Spleen (tissue), 11 donors: ENCODE data around the gene GJB5. TPM values are rescaled to one million over a fixed set of nuclear protein-coding genes. Genes with fewer than 3 reads are reported as not detected.

Experiments used
- DNase-seq: peaks from one replicate; pipeline ENCODE4 v3.0.0-alpha.2; 2020
- H3K27ac ChIP-seq, 8 donors: fragments of 200-600 bp; sonication (generic) in 7 of 8; 1 replicate in 4 of 8; 2 replicates in 4 of 8; pipeline versions ENCODE4 v1.5.0 to v1.8.0; 2016 to 2021; ENCODE audit warnings: inconsistent platforms in 4 of 8, mild to moderate bottlenecking in 4 of 8, moderate library complexity in 1 of 8
- H3K27me3 ChIP-seq, 7 donors: fragments of 200-600 bp; sonication (generic) in 6 of 7; replicated peaks in 1 of 7; 1 replicate in 4 of 7; 2 replicates in 3 of 7; pipeline versions ENCODE4 v1.5.0 to v1.8.0; 2016 to 2021; ENCODE audit warnings: inconsistent platforms in 3 of 7, mild to moderate bottlenecking in 1 of 7
- H3K36me3 ChIP-seq, 6 donors: fragments of 200-600 bp; sonication (generic) in 5 of 6; 1 replicate in 4 of 6; 2 replicates in 2 of 6; pipeline versions ENCODE4 v1.5.0 to v1.8.0; 2016 to 2021; ENCODE audit warnings: inconsistent platforms in 2 of 6
- H3K4me1 ChIP-seq, 6 donors: fragments of 200-600 bp; sonication (generic) in 5 of 6; 1 replicate in 3 of 6; 2 replicates in 3 of 6; pipeline versions ENCODE4 v1.5.0 to v1.8.0; 2016 to 2021; ENCODE audit warnings: inconsistent platforms in 3 of 6
- H3K4me3 ChIP-seq, 8 donors: fragments of 200-600 bp; sonication (generic) in 7 of 8; 1 replicate in 4 of 8; 2 replicates in 4 of 8; pipeline versions ENCODE4 v1.5.0 to v1.8.0; 2016 to 2021; ENCODE audit warnings: inconsistent platforms in 4 of 8, mild to moderate bottlenecking in 4 of 8, moderate library complexity in 2 of 8
- H3K9me3 ChIP-seq, 8 donors: fragments of 200-600 bp; sonication (generic) in 7 of 8; 1 replicate in 4 of 8; 2 replicates in 4 of 8; pipeline versions ENCODE4 v1.5.0 to v1.8.0; 2016 to 2021; ENCODE audit warnings: inconsistent platforms in 4 of 8
- CTCF ChIP-seq, 11 experiments: fragments of 200-600 bp in 7 of 11; fragments of 450-650 bp in 4 of 11; sonication (generic) in 4 of 11; IDR thresholded peaks in 8 of 11; conservative IDR thresholded peaks in 3 of 11; 1 replicate in 7 of 11; 2 replicates in 4 of 11; pipeline versions ENCODE4 v1.4.0 to v1.8.0; 2016 to 2021; ENCODE audit warnings: antibody characterized with exemption in 11 of 11, inconsistent platforms in 4 of 11, mild to moderate bottlenecking in 1 of 11
- POLR2A ChIP-seq, 3 donors: fragments of 450-650 bp; IDR thresholded peaks; one replicate each; pipeline ENCODE4 v1.5.1; 2017; ENCODE audit warnings: antibody characterized with exemption in 3 of 3, mild to moderate bottlenecking in 1 of 3
- POLR2AphosphoS5 ChIP-seq, 3 donors: sonication (generic); formaldehyde crosslinking; IDR thresholded peaks; one replicate each; pipeline ENCODE4 v1.5.1; 2017; ENCODE audit warnings: antibody characterized with exemption in 3 of 3
- WGBS, 5 donors: extraction: QIAGEN DNeasy Blood & Tissue Kit in 3 of 5; methylation state at CpG; one replicate each; pipeline versions ENCODE4 v1.1.5 to v1.1.7; 2013 to 2018; 5-methylcytosine and 5-hydroxymethylcytosine counted together
- intact Hi-C: fragments of 100-400 bp; cut with DNase I; formaldehyde crosslinking; loops from one replicate; pipeline ENCODE4 v1.15.0; 2023; ENCODE audit warnings: low total_unique reads
- polyA plus RNA-seq, 3 donors: library from polyadenylated mRNA; stranded (reverse); fragments of 200-250 nt; gene quantifications; one replicate each; pipeline ENCODE4 v1.2.1, GENCODE V29; 2013
- total RNA-seq, 7 donors: library from RNA; depleted of rRNA in 3 of 7; stranded (reverse); fragments of >200 nt in 3 of 7; fragmentation: NEBNext Ultra II Directional in 4 of 7; extraction: Animal tissue kit (Norgen Biotek cat#: 25700) in 4 of 7; gene quantifications; one replicate each; pipeline versions ENCODE4 v1.1.0 to v1.2.1, GENCODE V29; 2016 to 2021
- donor health status: healthy with polysubstance abuse.
- donor health status: DM: no; HTN: no; CAD: no; lungs with moderate emphysema.
- donor health status: DM: no; HTN: no; CAD: no.
- donor health status: Bipolar disorder and iron deficiency.
- donor health status: healthy.
- donor health status: DM: no; HTN: no; CAD: no.
- donor health status: DM: yes; HTN: yes; CAD: no.

The GJB5 gene
- total and polyA plus RNA-seq, 10 donors = 0.06 TPM; not detected in 9

GRCh38 chr1:34806396-34806795 lies 51.5 kb downstream of the GJB5 start:
- no peaks in the 10 kb centered on the region for H3K4me1 ChIP-seq
- no peak for DNase-seq
- intact Hi-C loops = no loop called here
- no peaks in the 10 kb centered on the region for H3K27me3 ChIP-seq
- H3K27ac ChIP-seq = no peak overlapping the region
- no peak for TF ChIP-seq CTCF (IDR thresholded peaks at IDR 0.05 in 8 of 11, conservative IDR thresholded peaks at IDR 0.05 in 3 of 11)
- no peak for TF ChIP-seq POLR2AphosphoS5 (IDR thresholded peaks at IDR 0.05)
- TF ChIP-seq POLR2A (IDR thresholded peaks at IDR 0.05) = no peak
- 75 to 89% (median 85%) methylated on average over 3 of the region's 3 CpGs for WGBS, 5 donors
- H3K4me3 ChIP-seq = no peak overlapping the region
- H3K36me3 ChIP-seq = peaks cover 0 to 3% (median 0%) of the 10 kb centered on the region in 6 donors
- peaks cover 0 to 22% (median 8%) of the 10 kb centered on the region in 8 donors for H3K9me3 ChIP-seq

Other genes with a start within 250 kb of the GJB5 start
- gene GJB4, start 4.7 kb downstream of the GJB5 start, total RNA-seq = not detected
- gene GJB4, start 4.7 kb downstream of the GJB5 start, polyA plus RNA-seq = not detected
- not detected for gene GJB3, start 26.2 kb downstream of the GJB5 start, total RNA-seq
- gene GJB3, start 26.2 kb downstream of the GJB5 start, polyA plus RNA-seq = under 1 TPM; 0.11 to 0.23 (median 0.13) TPM
- gene GJA4, start 38.0 kb downstream of the GJB5 start, total RNA-seq = 10 to 100 TPM in 3 of 7 donors, 1 to 10 TPM in 4; 7.6 to 20.6 (median 8.7) TPM
- 1 to 10 TPM; 1.3 to 7.3 (median 7.0) TPM for gene GJA4, start 38.0 kb downstream of the GJB5 start, polyA plus RNA-seq
- gene SMIM12, start 104.7 kb downstream of the GJB5 start, total RNA-seq = 10 to 100 TPM; 26.9 to 39.6 (median 35.6) TPM
- gene SMIM12, start 104.7 kb downstream of the GJB5 start, polyA plus RNA-seq = 10 to 100 TPM; 15.3 to 31.7 (median 28.1) TPM
- gene DLGAP3, start 174.6 kb downstream of the GJB5 start, total RNA-seq = 1 to 10 TPM; 1.3 to 4.3 (median 2.5) TPM
- 1 to 10 TPM in 1 of 3 donors, under 1 TPM in 2; 0.54 to 1.8 (median 0.83) TPM for gene DLGAP3, start 174.6 kb downstream of the GJB5 start, polyA plus RNA-seq
- 10 to 100 TPM; 24.8 to 50.9 (median 33.5) TPM for gene TMEM35B, start 230.3 kb downstream of the GJB5 start, total RNA-seq
- 10 to 100 TPM; 28.8 to 47.4 (median 34.8) TPM for gene TMEM35B, start 230.3 kb downstream of the GJB5 start, polyA plus RNA-seq